GM19438 (cell line): ENCODE measurements around the gene MTTP.

Experiments used
- ATAC-seq: cut with Tn5 transposase; IDR thresholded peaks from one replicate; pipeline ENCODE4 v1.9.1; 2021; ENCODE audit warnings: low read depth; ENCODE audit not compliant: unreplicated experiment

Gene MTTP

GRCh38 chr4:99664716-99665115 is 90.1 kb downstream of the MTTP start:
- no peak for ATAC-seq

GRCh38 chr4:99665983-99666382 is 91.4 kb downstream of the MTTP start:
- no peak for ATAC-seq

- ATAC-seq: no peak
These were observed 93.8 kb downstream of the MTTP start for GRCh38 chr4:99668472-99668871.

- ATAC-seq: no peak
These were observed 94.5 kb downstream of the MTTP start for GRCh38 chr4:99669084-99669483.

GRCh38 chr4:99670409-99671073 is 95.9 kb downstream of the MTTP start:
- ATAC-seq: no peak
